Superior temporal gyrus (tissue), 1 donor: ENCODE results near the gene C6orf47.

Experiments
- DNase-seq: peaks from one replicate; pipeline ENCODE4 v3.0.0-alpha.2; 2016; ENCODE audit errors: extremely low spot score

The C6orf47 gene

DNA sequence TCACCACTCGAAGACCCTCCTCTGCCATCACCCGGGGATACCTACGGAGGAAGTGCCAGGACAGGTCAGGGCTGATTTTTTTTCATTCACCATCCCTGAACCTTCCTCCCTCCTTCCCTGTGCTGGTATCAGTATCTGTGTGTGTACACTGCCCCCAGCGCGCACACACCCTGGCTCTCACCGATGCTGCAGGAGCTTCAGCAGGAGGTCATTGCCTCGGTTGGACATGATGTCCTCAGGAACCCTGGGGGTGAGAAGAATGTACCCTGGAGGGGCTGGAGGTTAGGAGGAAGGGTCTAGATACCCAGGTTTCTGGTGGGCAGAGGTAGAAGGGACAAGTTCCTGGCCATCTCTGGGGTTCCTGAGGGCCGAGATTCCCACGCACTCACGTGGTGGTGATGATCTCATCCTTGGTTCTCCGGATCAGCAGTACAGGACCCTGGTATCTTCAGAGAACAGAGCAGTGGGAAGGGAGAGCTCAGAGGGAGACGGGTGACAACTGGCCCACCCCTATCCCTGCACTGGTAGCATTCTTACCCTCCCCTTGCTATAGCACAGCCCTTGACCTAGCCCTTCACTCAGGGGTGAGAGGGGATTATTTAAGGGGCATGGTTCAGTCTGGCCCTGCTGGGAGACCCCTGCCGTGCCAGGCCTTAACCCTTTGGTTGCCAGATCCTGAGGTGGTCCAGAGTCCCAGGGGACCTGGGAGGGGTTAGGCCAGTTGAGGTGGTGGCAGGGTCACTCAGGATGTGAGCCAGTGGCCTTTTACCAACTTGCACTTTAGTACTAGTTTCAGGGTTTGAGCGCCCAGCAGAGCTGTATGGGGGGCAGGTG is 27.5 kb upstream of the C6orf47 start:
- no peak for DNase-seq

DNA sequence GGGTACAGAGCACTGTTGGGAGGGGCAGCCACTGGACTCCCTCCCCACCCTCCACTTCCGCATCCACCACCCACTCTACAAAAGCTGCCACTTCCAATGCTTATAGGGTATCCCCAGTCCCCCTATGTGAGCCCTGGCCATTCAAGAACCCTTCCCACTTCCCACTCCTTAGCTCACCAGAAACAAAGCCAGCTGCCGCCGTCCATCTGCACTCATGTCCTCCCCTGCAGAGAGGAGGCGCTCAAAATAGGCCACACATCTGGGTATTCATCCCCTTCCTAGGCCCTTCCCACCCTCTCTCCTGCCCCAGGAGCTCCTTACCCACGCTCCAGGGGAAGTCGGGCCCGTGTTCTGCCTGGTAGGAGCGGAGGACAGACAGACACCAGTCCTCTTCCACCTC is 26.7 kb upstream of the C6orf47 start:
- DNase-seq, result no peak

DNA sequence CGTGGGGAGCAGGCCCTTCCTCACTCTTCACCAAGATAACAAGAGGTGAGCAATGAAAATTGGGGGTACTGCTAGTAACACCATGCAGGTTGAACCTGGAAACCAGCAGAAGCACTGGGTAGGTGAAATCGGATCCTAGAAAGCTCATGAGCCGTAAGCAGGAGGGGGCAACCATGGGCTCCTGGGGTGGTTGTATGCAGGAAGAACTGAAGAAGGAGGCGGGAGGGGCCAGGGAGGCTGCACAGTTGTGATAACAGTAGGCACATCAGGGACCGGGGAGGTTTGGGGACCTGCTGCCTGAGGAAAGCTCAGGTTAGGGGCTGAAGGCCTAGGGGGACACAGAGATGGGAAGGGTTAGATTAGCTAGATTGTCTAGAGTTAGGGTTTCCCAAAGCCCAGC is 25.9 kb upstream of the C6orf47 start:
- no peak for DNase-seq

DNA sequence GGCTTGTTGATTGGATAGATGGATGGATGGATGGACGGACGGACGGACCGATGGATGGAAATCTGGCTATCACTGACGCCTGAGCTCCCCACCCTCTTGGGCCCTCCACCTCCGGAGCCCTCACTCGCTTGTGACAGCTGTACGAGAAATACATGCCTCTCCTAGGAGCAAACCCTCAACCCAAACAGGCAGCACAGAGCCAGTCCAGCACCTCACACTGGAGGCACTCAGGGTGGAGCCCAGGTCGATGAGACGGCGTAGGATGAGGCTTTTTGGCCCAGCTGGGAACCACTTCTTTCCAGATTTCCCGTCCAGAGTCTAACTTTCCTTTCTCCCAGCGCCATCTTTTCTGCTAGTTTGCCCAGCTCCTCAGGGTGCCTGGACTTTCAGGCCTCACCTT is 23.0 kb upstream of the C6orf47 start:
- DNase-seq, result no peak

- DNase-seq, result peak; percentile 48
Measured at GRCh38 chr6:31681135-31681671, 20.6 kb upstream of the C6orf47 start.

DNA sequence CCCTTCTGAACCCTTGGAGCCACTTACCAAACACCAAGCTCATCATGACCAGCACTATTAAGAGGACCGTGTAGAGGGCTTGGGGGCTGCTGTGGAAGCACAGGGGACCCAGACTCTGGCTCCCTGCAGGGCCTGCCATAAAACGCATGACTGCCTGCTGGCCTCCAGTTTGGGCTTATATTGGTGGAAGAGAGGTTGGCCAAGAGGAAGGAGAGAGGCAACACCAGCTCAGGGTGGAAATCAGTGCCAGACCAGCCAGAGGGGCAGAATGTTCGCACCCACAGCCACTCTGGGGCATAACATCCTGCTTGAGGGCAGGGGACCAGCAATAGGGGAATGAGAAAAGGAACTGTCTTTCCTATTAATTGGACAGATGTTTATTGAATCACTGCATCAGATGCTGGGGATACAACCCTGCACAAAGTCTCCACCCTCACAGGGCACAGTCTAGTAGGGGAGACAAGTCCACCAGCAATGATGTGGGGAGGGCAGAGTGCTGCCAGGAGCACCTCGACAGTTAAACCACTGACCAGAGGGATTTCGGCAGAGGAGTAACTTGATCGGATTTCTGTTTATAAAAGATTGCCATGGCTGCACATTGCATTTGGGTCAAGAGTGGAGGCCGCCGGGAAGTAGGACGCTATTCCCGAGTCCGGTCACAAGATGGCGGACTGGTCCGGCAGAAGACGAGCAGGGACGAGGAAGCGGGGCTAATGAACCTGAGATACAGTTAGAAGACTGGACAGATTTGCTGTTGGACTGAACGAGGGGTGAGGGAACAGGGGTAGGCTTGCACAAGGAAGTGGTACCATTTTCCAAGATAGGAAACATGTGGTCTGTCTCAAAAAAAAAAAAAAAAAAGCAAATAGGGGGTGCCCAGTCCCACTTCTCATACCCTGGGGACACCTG is 19.9 kb upstream of the C6orf47 start, which contains the start of gene LY6G5C:
TSS of gene LY6G5C (minus strand) at position 842 of the 909 bp plus-strand sequence. CDS start at position 148, 694 bp downstream.
- DNase-seq, result peak; percentile 83

DNA sequence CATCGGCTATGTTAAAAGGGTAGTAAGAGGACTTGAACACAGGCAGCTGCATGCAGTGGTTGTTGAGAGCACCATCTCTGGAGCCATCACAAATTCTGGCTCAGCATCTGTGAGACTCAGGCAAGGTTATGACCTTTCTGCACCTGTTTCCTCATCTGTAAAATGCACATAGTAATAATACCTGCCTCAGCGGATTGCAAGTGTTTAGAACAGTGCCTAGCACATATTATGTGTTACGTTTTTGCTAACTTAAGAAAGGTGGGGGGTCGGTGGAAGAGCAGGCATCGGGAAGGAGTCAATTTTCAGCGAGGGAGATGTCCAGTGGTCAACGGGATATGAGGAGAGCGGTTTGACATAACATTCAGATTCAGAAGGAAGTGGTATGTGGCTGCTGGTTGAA is 17.4 kb upstream of the C6orf47 start:
- DNase-seq, result no peak

- DNase-seq, result no peak
Measured at GRCh38 chr6:31676904-31677303, 16.3 kb upstream of the C6orf47 start.

GRCh38 chr6:31676322-31676903 is 15.8 kb upstream of the C6orf47 start:
- no peak for DNase-seq

GRCh38 chr6:31669676-31670075 is 9.1 kb upstream of the C6orf47 start, which contains the start of gene LY6G5B:
TSS of gene LY6G5B (plus strand) at chr6:31669976. CDS start at chr6:31670951, 975 bp downstream.
- DNase-seq, result no peak

DNA sequence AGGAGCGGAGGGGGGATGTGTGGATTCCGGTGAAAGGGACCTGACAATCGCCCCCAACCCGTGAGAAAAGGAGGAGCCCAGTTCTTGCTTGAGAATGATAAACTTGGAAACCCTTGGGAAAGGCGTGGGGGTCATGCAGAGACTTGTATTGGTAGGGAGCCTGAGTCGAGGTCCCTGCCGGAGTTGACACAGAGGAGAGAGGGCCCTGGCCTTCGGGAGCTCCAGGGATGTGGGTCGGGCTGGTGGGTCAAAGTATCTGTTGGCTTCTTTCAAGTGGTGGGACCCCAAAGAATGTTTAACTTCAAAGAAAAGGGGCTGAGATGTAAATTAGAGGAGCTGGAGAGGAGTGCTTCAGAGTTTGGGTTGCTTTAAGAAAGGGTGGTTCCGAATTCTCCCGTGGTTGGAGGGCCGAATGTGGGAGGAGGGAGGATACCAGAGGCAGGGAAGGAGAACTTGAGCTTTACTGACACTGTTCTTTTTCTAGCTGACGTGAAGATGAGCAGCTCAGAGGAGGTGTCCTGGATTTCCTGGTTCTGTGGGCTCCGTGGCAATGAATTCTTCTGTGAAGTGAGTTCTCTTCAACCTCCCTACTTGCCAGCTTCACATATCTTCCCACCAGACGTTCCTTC is 5.9 kb upstream of the C6orf47 start:
- DNase-seq, result no peak

GRCh38 chr6:31665501-31666336 is 5.1 kb upstream of the C6orf47 start, which contains the start of gene CSNK2B:
TSS of gene CSNK2B (plus strand) at chr6:31666080. CDS start at chr6:31666832, 752 bp downstream.
- peak; percentile 99 for DNase-seq

DNA sequence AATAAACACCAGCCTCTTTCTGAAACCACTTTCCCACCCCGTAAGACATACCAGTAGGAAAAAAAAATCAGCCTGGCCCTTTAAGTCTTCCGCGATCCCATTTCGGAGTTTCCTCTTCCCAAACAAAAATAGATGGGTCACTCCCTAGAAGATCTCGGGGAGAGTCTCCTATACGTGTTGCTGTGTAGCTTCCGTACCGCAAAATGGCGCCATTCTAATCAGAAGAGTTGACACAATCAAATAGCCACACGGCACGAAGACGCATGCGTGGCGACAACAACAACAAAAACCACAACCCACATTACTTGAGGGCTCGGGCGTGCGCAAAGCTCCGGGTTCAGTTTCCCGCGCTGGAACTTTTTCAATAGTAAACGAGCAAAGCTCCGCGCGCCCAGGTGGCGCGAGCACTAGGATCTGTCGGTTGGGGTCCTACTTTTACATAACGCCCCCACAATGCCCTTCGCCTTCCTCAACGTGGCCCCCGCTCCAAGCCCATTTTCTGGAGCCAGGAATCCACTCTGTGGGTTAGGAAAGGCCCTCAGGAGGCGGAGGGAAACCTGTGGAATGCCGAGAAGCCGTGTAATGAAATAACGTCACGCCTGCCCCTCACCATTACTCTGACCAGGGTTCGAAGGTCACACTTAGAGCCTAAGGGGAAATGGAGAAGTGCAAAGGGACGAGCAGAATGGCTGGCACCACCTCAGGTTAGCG is 4.4 kb upstream of the C6orf47 start, which contains the start of gene GPANK1:
TSS of gene GPANK1 (minus strand) at position 208 of the 711 bp plus-strand sequence. CDS start 519 bp downstream, outside the sequence.
- peak; percentile 98 for DNase-seq

GRCh38 chr6:31663961-31664789 is 3.6 kb upstream of the C6orf47 start:
- DNase-seq, result no peak

GRCh38 chr6:31663126-31663960 is 2.8 kb upstream of the C6orf47 start:
- DNase-seq, result no peak

DNA sequence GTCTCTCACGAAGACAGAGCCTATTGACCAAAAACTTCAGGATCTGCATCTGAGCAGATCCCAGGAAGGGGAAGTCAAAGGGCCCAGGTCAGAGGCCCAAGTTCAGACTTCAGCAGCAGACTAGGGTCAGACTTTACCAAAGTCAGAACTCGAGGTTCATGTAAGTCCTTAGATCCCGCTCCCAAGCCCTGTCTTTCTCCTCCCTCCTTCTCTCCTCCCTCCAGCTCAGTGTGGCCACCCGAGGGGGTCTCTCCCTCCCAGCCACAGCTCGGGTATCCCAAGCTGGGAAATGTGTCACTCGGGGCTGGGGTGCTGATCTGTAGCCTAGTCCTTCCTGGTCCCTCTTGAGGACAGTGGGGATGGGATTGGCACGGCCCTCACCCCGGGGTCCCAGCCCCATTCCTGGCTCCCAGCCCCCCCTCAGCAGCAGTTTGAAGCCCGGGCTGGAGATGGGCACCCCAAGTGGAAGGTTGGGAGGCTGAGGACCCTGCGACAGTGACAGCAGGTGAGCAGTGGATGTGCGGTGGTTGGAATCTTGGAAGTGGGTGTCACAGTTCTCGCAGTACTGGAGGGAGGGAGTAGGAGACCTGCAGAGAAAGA is 1.6 kb upstream of the C6orf47 start:
- no peak for DNase-seq
